ENCODE measurements around the gene KDM4B. TPM values are rescaled to one million over a fixed set of nuclear protein-coding genes. Genes with fewer than 3 reads are reported as not detected.

The KDM4B gene
- total and polyA plus RNA-seq, 9 of the 15 experiments (the other 6 are each of a cell fraction or from before 2014, with no cell fraction given): 0.21 to 29.9 (median 7.3) TPM

DNA sequence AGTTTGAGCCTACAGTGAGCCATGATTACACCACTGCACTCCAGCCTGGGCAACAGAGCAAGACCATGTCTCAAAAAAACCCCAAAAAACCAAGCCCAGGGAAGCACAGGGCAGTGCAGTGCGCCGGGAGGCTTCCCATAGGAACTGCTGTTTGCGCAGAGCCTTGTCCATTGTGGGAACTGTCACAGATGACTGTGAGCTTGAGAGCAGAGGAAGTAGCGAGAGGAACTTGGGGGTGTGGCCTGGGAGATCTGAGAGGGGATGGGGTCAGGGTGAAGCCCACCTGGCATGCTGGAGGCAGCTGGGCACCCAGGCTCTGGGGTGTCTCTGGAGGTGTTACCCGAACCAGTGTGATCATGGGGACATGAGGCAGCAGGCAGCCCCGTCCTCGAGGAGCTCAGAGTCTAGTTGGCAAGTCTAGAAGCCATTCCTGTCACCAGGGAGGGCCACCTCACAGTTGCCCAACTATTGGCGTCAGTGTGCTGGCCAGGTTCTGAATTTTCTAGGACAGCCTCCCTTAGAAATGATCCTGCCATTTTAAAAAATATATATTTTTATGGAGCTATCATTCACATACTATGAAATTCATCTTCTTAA, 10.4 kb downstream of the KDM4B start:
- peak overlapping the region in 1 of 2 experiments; percentile 71; a peak in 1 of 4 replicates for H3K9ac ChIP-seq (ENCODE audit: insufficient read depth in 1 of 2, low read depth in 2 of 2, low read length in 2 of 2)
- POLR2A ChIA-PET: interaction anchor here (0.7 to 0.8 kb wide), 3 partner anchors 9 to 14 kb away, joined by 3 read pairs; partner anchors contain the start of gene KDM4B
- DNase-seq (ENCODE audit: extremely low read depth in 1 of 4, low spot score in 3 of 4): no peak
- no peak for FAIRE-seq
- no peak for ATAC-seq
- intact Hi-C loops (cut with micrococcal nuclease): no loop called here
- H3K9me3 ChIP-seq (replicated peaks; ENCODE audit: control insufficient read depth, insufficient read depth, low read depth, low read length): no peaks in the 10 kb centered on the region
- H3K27ac ChIP-seq (ENCODE audit: extremely low read depth, low read depth, low read length): no peak overlapping the region
- in situ Hi-C loops (cut with MboI): no loop called here
- peaks cover 68% of the 10 kb centered on the region for H4K20me1 ChIP-seq (replicated peaks; ENCODE audit: control insufficient read depth, insufficient read depth, low read length)
- H3K79me2 ChIP-seq (ENCODE audit: control insufficient read depth, insufficient read depth, low read length): peaks cover 76% of the 10 kb centered on the region
- TF ChIP-seq CBX1 (IDR thresholded peaks at IDR 0.05; ENCODE audit: low read depth) (no peak), BRD4 (IDR thresholded peaks at IDR 0.05) (no peak), ZFP1 (CRISPR knock-in tag; IDR thresholded peaks at IDR 0.05) (no peak), MED1 (CRISPR knock-in tag; IDR thresholded peaks at IDR 0.05; ENCODE audit: borderline replicate concordance) (no peak), PRPF4 (IDR thresholded peaks at IDR 0.05; ENCODE audit: insufficient read depth, low read depth, low read length, poor library complexity, severe bottlenecking) (no peak)
- TF ChIP-seq, protein P1, sequence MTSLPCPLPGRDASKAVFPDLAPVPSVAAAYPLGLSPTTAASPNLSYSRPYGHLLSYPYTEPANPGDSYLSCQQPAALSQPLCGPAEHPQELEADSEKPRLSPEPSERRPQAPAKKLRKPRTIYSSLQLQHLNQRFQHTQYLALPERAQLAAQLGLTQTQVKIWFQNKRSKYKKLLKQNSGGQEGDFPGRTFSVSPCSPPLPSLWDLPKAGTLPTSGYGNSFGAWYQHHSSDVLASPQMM (CRISPR knock-in tag; IDR thresholded peaks at IDR 0.05): no peak
- TF ChIP-seq, protein P2, sequence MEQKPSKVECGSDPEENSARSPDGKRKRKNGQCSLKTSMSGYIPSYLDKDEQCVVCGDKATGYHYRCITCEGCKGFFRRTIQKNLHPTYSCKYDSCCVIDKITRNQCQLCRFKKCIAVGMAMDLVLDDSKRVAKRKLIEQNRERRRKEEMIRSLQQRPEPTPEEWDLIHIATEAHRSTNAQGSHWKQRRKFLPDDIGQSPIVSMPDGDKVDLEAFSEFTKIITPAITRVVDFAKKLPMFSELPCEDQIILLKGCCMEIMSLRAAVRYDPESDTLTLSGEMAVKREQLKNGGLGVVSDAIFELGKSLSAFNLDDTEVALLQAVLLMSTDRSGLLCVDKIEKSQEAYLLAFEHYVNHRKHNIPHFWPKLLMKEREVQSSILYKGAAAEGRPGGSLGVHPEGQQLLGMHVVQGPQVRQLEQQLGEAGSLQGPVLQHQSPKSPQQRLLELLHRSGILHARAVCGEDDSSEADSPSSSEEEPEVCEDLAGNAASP (IDR thresholded peaks at IDR 0.05): no peak
- H3K4me2 ChIP-seq (ENCODE audit: insufficient read depth, low read length): no peak overlapping the region
- WGBS (ENCODE audit: insufficient coverage, low coverage, missing lambda C conversion rate): 90% methylated on average over 6 of the region's 8 CpGs
- peaks cover 10% of the 10 kb centered on the region for H3K9me1 ChIP-seq (ENCODE audit: control insufficient read depth, insufficient read depth, low read length)
- no peak overlapping the region for H3K4me3 ChIP-seq
- peaks cover 19% of the 10 kb centered on the region; the same call in 2 of the 3 replicates for H3K36me3 ChIP-seq (ENCODE audit: control insufficient read depth, insufficient read depth, low read length)
- peaks cover 6 to 53% of the 10 kb centered on the region in 2 experiments; a peak in 4 of 5 replicates for H3K4me1 ChIP-seq (replicated peaks in 1 of 2; ENCODE audit: control insufficient read depth in 2 of 2, insufficient read depth in 2 of 2, low read length in 2 of 2)
- CTCF ChIA-PET (ENCODE audit: low intra/inter-chr PET ratio): no interaction called here
- no peak overlapping the region for H2AFZ ChIP-seq (ENCODE audit: low read depth, low read length)
- H3K27me3 ChIP-seq (ENCODE audit: control insufficient read depth in 2 of 2, insufficient read depth in 2 of 2, low read length in 2 of 2): no peaks in the 10 kb centered on the region
- BruUV-seq (replicated peaks): no TSS peak
